ENCODE data around the gene SCUBE3. TPM values are rescaled to one million over a fixed set of nuclear protein-coding genes. Genes with fewer than 3 reads are reported as not detected.

The SCUBE3 gene
- total and polyA plus RNA-seq, 9 of the 15 experiments (the other 6 are each of a cell fraction or from before 2014, with no cell fraction given), result 0.01 to 0.11 TPM; not detected in 7

DNA sequence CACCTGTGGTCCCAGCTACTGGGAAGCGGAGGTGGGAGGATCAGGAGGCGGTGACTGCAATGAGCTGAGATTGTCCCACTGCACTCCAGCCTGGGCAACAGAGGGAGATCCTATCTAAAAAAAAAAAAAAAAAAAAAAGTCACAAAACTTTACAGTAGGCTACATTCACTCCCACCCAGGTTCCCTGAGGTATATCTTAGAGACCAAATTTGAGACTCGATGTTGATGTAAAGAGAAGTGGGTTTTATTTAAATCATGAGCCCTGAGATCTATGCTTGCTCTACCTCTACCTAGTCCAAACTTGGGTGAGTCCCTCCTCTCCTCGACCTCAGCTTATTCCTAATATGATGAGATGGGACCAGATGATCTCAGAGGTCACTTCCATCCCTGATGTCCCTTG is 75.1 kb downstream of the SCUBE3 start:
- no peaks in the 10 kb centered on the region for H3K9me3 ChIP-seq (replicated peaks; ENCODE audit: control insufficient read depth, insufficient read depth, low read depth, low read length)
- H3K4me1 ChIP-seq (replicated peaks in 1 of 2; ENCODE audit: control insufficient read depth in 2 of 2, insufficient read depth in 2 of 2, low read length in 2 of 2), result 0 out of 5 replicates have a peak, but pooled peaks cover 0 to 3% of the 10 kb centered on the region in 2 experiments
- BruUV-seq (replicated peaks), result no TSS peak
- DNase-seq (ENCODE audit: extremely low read depth in 1 of 4, low spot score in 3 of 4) (no peak), ATAC-seq (no peak), FAIRE-seq (no peak)
- no peaks in the 10 kb centered on the region for H4K20me1 ChIP-seq (replicated peaks; ENCODE audit: control insufficient read depth, insufficient read depth, low read length)
- H3K36me3 ChIP-seq (ENCODE audit: control insufficient read depth, insufficient read depth, low read length), result peaks cover 9% of the 10 kb centered on the region; the same call in 2 of the 3 replicates
- H3K9ac ChIP-seq (ENCODE audit: insufficient read depth in 1 of 2, low read depth in 2 of 2, low read length in 2 of 2), result no peak overlapping the region
- CTCF ChIA-PET (ENCODE audit: low intra/inter-chr PET ratio), result interaction anchor here (0.7 kb wide), 1 partner anchor 180 kb away, joined by 3 read pairs; no protein-coding TSS in a partner anchor
- H3K4me3 ChIP-seq, result no peak overlapping the region
- TF ChIP-seq, protein P1, sequence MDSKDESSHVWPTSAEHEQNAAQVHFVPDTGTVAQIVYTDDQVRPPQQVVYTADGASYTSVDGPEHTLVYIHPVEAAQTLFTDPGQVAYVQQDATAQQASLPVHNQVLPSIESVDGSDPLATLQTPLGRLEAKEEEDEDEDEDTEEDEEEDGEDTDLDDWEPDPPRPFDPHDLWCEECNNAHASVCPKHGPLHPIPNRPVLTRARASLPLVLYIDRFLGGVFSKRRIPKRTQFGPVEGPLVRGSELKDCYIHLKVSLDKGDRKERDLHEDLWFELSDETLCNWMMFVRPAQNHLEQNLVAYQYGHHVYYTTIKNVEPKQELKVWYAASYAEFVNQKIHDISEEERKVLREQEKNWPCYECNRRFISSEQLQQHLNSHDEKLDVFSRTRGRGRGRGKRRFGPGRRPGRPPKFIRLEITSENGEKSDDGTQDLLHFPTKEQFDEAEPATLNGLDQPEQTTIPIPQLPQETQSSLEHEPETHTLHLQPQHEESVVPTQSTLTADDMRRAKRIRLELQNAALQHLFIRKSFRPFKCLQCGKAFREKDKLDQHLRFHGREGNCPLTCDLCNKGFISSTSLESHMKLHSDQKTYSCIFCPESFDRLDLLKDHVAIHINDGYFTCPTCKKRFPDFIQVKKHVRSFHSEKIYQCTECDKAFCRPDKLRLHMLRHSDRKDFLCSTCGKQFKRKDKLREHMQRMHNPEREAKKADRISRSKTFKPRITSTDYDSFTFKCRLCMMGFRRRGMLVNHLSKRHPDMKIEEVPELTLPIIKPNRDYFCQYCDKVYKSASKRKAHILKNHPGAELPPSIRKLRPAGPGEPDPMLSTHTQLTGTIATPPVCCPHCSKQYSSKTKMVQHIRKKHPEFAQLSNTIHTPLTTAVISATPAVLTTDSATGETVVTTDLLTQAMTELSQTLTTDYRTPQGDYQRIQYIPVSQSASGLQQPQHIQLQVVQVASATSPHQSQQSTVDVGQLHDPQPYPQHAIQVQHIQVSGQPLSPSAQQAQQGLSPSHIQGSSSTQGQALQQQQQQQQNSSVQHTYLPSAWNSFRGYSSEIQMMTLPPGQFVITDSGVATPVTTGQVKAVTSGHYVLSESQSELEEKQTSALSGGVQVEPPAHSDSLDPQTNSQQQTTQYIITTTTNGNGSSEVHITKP (IDR thresholded peaks at IDR 0.05; ENCODE audit: partially characterized antibody), result peak; percentile 73
- TF ChIP-seq SMARCA4 (IDR thresholded peaks at IDR 0.05), result no peak
- no peak overlapping the region for H2AFZ ChIP-seq (ENCODE audit: low read depth, low read length)
- in situ Hi-C loops (cut with MboI), result no loop called here
- H3K9me1 ChIP-seq (ENCODE audit: control insufficient read depth, insufficient read depth, low read length), result no peaks in the 10 kb centered on the region
- no peak overlapping the region for H3K4me2 ChIP-seq (ENCODE audit: insufficient read depth, low read length)
- no peaks in the 10 kb centered on the region for H3K79me2 ChIP-seq (ENCODE audit: control insufficient read depth, insufficient read depth, low read length)
- intact Hi-C loops (cut with micrococcal nuclease), result no loop called here
- 38% methylated on average over 3 of the region's 4 CpGs for WGBS (ENCODE audit: insufficient coverage, low coverage, missing lambda C conversion rate)
- POLR2A ChIA-PET, result interaction anchor here (0.7 to 5.1 kb wide), 9 partner anchors 8 to 179 kb away, joined by 3 to 25 read pairs (median 3); partner anchors contain the start of genes DEF6, RPL10A and ZNF76
- H3K27me3 ChIP-seq (ENCODE audit: control insufficient read depth in 2 of 2, insufficient read depth in 2 of 2, low read length in 2 of 2), result no peaks in the 10 kb centered on the region
- no peak overlapping the region for H3K27ac ChIP-seq (ENCODE audit: extremely low read depth, low read depth, low read length)
